GM18858 (cell line): Measurements from ENCODE around the gene FAM83E.
"Not testable (repeated sequence)": the region's sequence is repeated elsewhere in the genome, so short reads cannot be mapped to it uniquely, and the experiment has no call there.

ENCODE experiments used
- ATAC-seq: cut with Tn5 transposase; IDR thresholded peaks from one replicate; pipeline ENCODE4 v1.9.1; 2021; ENCODE audit not compliant: unreplicated experiment

FAM83E gene

GRCh38 chr19:48578891-48579290, 36.0 kb downstream of the FAM83E start:
- ATAC-seq: no peak

GRCh38 chr19:48577908-48578307, 37.0 kb downstream of the FAM83E start:
- not testable (repeated sequence) for ATAC-seq

- no peak for ATAC-seq
These were observed 38.8 kb downstream of the FAM83E start for GRCh38 chr19:48575931-48576622.

DNA sequence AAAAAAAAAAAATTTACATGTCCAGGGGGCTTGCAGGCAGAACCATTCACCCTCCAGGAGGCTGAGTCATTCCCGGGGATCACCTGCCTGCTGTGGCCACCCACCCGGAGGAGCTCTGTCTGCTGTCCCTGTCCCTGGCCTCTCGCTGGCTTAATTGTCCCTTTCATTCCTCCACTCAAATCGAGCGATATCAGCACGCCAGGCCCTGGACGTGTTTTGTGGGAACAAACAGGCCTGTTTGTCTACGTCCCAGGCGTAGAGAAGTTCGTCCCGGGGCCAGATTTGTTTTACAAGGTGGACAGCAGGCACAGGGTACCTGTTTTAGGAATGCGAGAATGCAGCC, 41.7 kb downstream of the FAM83E start:
- no peak for ATAC-seq

DNA sequence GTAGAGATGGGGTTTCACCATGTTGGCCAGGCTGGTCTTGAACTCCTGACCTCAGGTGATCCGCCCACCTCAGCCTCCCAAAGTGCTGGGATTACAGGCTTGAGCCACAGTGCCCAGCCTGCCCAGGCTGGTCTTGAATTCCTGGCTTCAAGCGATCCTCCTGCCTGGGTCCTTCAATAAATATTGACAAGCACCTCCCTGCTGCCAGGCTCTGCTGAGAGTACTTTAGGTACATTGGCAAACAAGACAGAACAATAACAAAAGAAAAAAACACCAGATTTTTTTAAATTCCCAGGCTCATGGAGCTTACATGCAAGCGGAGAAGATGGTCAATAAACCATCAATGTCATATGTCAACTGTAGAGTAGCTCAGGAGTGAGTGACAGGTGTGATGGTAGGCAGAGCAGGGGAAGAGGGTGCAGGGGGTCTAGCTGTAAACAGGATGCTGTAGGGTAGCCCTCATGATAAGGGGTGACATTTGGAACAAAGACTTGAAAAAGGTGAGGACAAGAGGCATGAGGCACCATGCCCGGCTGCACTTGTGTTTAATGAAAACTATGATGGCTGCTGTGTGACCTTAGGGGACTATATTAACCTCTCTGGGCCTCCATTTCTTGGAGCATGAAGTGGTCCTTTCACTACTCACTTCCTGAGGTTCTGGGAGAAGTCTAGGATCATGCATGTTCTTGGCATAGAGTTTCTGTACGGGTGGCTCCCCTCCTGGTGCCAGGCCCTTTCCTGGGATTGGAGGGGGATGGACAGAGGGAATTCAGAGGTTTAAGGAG, 43.3 kb downstream of the FAM83E start:
- ATAC-seq: no peak

DNA sequence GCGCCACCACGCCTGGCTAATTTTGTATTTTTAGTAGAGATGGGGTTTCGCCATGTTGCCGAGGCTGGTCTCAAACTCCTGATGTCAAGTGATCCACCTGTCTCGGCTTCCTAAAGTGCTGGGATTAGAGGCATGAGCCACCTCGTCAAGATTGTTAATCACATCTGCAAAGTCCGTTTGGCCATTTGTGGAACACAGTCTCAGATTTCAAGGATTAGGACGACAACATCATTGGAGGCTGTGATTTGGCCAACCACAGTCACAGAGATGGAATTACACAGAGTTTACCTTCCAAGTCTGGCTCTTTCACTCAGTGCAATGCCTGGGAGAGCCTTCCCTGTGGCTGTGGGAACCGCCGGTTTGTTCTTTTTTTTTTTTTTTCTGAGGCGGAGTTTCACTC, 45.1 kb downstream of the FAM83E start:
- ATAC-seq: no peak

GRCh38 chr19:48568345-48568886, 46.5 kb downstream of the FAM83E start:
- no peak for ATAC-seq

DNA sequence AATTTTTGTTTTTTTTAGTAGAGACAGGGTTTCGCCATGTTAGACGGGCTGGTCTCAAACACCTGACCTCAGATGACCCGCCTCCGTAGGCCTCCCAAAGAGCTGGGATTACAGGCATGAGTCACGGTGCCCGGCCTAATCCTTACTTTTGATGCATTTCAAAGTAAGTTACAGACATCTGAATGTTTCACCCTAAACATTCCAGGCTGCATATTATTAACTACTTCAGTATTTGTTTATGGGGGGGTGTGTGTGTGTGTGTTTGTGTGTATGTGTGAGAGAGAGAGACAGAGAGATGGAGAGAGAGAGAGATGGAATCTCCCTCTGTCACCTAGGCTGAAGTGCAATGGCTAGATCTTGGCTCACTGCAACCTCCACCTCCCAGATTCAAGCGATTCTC, 49.8 kb downstream of the FAM83E start:
- no peak for ATAC-seq
